ENCODE results near the gene FBXL15. TPM values are rescaled to one million over a fixed set of nuclear protein-coding genes. Genes with fewer than 3 reads are reported as not detected.

Gene FBXL15
- 5.7 and 15.8 TPM in 2 replicates for total RNA-seq

DNA sequence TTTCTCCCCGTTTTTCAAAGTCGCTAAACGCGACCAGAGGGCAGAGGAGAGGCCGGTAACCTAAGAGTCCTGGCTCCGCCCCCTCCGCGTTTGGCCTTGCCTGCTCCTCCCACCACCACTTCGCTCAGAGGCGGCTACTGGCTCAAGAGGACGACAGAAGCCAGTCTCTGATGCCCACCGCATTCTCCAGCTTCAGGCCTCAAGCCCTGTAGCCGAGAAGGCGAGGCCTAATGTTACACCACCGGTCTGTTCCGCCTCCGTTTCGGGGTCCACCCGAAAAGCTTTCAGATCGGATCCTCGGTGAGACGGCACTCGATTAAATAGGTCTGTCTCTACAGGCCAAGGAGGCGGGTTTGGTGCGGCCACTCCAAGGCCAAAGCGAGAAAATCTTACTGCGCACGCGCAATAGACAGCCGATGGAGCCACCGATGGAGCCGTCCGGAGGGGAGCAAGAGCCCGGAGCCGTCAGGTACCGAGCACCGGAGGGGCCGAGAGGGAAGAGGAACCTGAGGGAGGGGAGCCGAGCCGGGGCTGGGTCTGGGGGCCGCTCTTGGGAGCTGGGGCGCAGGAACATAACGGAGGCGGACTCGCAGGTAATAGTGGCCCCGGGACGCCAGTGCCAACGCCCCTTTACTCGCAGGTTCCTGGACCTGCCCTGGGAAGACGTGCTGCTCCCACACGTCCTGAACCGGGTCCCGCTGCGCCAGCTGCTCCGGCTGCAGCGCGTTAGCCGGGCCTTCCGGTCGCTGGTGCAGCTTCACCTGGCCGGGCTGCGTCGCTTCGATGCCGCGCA lies at the start of gene FBXL15:
Gene FBXL15 (plus strand): TSS at position 123 of the 793 bp plus-strand sequence. CDS start 294 bp downstream, at position 417.

DNA sequence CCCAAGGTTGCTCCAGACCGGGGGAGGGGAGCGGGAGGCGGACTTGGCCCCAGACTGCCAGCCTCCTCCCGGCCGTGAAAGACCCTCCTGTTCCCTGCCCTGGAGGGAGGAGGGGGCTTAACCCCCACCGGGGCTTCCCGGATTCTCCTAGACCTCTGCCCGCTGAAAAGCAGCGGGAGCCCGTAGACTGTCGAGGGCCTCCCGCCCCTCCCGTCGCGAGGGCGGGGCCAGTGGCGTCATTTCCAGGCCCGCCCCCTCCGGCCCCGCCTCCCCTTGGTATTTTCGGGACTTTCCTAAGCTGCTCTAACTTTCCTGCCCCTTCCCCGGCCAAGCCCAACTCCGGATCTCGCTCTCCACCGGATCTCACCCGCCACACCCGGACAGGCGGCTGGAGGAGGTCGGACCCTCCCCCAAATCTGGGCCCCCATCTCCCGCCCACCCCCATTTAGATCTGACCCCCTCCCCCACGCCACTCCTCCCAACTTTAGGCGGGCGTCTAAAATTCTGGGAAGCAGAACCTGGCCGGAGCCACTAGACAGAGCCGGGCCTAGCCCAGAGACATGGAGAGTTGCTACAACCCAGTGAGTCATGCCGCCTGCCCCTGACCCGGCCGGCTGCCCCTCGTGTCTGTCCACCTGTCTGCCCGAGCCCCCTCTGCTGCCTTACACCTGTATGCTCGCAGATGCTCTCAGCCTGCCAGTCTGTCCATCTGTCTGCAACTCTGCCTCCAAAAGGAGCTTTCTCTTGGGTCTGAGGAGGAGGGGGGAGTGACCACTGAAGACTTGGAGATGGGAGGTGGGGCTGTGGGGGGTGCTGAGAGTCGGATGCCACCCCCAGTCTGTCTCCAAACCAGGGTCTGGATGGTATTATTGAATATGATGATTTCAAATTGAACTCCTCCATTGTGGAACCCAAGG lies 25.0 kb upstream of the FBXL15 start, which contains the start of gene NFKB2:
Gene NFKB2 (plus strand): TSS at position 306 of the 917 bp plus-strand sequence. CDS start 255 bp downstream, at position 561.

GRCh38 chr10:102418622-102419268 lies 1.9 kb upstream of the FBXL15 start, which contains the start of gene PSD:
PSD (minus strand) TSS chr10:102418785; CDS start chr10:102417038, 1,747 bp downstream.

DNA sequence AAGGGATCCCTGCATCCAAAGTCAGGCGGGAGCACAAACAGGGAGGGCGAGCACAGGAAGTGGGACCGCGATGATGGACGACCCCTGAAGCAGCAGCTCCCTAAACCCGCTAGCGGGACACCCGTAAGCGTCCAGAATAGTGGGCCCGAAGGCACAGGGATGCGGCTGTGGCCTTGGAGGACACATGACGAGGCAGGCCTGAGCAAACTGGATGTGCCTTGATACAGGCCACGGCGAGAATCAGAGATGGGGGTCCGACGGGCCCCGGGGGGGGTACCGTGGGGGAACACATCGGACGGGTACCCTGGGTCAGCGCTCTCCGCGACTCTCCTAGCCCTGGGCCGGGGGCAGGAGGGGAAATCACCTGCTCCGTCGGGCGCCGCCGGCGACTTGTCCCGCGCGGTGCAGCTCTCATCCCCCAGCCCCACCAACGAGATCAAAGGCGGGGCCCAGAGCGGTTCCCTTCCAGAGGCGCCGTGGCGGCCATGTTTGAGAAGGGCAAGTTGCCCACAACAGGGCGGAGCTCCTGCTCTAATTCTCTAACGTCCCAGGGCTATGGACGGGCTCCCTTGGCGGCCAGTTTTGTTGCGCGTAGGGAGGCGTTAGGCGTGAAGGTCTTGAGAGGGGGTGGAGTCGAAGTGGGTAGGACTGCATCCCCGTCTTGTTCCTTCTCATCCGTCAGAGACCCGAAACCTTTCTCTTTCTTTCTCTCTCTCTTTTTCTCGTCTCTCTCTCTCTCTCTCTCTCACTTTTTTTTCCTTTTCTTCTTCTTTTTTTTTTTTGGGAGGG lies 11.7 kb downstream of the FBXL15 start, which contains the start of gene CUEDC2:
Gene CUEDC2 (minus strand): TSS at position 413 of the 789 bp plus-strand sequence. CDS start 7,386 bp downstream, outside the sequence.

DNA sequence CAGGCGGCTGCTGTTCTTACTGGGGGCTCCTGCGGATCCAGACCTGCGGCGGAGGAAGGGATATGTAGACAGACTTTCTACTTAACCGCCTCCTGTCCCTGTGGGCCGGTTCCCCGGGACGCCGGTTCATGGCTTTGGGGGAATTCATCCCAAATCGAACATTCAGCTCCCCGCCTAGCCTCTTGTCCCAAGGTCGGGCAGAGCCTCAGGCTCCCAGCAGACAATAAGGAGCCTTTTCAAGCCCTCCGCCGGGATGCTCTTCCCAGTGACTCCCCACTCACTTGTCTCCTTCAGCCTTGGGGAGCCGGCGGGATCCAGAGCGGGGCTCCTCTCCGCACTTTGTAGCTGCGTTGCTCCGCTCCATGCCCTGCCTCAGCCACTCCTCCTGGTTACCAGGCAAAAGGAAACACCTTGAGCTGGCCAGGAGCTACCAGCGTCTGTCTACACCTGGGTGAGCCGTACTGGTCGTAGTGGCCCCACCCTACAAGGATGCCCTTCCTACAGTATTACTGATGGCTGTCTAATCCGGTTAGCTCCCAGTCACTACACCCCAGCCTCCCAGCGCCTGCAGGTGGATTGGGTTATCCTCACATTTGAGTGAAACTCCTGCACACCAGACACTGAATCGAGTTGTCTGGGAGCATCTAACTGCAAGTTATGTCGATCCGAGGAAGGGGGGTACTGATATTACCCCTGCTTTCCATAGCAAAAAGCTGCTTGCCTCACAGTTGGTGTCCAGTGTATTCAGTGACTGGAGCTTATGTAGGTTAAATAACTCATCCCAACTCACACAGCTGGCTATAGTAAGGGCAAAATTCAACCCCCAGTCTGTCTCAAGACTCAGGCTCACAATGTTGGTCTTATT lies 30.7 kb downstream of the FBXL15 start, which contains the start of gene C10orf95:
Gene C10orf95 (minus strand): TSS at position 439 of the 865 bp plus-strand sequence. CDS start 450 bp downstream, outside the sequence.

Small RNA genes lying within 50 kb of the gene (small RNA-seq; reads per million reads assigned to genes)
- gene MIR146B (ENCODE audit: low replicate concordance) = 33.8 reads per million, percentile 97 among the genes with 10 or more reads in this experiment

Other genes with a start within 250 kb of the FBXL15 start
- 0.66 and 0.72 TPM in 2 replicates for gene ELOVL3, start 194.5 kb upstream of the FBXL15 start, total RNA-seq
- gene PITX3, start 179.3 kb upstream of the FBXL15 start, total RNA-seq = not detected in 2 replicates
- gene GBF1, start 175.3 kb upstream of the FBXL15 start, total RNA-seq = 46.0 and 74.6 TPM in 2 replicates
- gene NFKB2, start 25.1 kb upstream of the FBXL15 start, total RNA-seq = 30.4 and 45.1 TPM in 2 replicates
- 1.1 and 2.3 TPM in 2 replicates for gene PSD, start 2.1 kb upstream of the FBXL15 start, total RNA-seq
- 26.9 and 51.2 TPM in 2 replicates for gene CUEDC2, start 11.7 kb downstream of the FBXL15 start, total RNA-seq
- not detected in 2 replicates for gene C10orf95, start 30.7 kb downstream of the FBXL15 start, total RNA-seq
- 126 and 187 TPM in 2 replicates for gene ACTR1A, start 81.9 kb downstream of the FBXL15 start, total RNA-seq
- 3.9 and 5.0 TPM in 2 replicates for gene SUFU, start 83.1 kb downstream of the FBXL15 start, total RNA-seq
- 177 and 323 TPM in 2 replicates for gene TRIM8, start 223.6 kb downstream of the FBXL15 start, total RNA-seq